Stomach smooth muscle (tissue), 2 donors: Measurements from ENCODE around the gene ATAD3B.
"Not testable (repeated sequence)": the region's sequence is repeated elsewhere in the genome, so short reads cannot be mapped to it uniquely, and the experiment has no call there.

ENCODE experiments used
- H3K27ac ChIP-seq: one replicate; pipeline ENCODE4 v1.7.0; 2013; ENCODE audit warnings: mild to moderate bottlenecking, low read length, inconsistent platforms
- H3K27me3 ChIP-seq, 2 donors: one replicate each; pipeline ENCODE4 v1.7.0; 2013; ENCODE audit warnings: low read length in 2 of 2; ENCODE audit not compliant: insufficient read depth in 2 of 2, control insufficient read depth in 1 of 2
- H3K36me3 ChIP-seq, 2 donors: one replicate each; pipeline ENCODE4 v1.7.0; 2013; ENCODE audit warnings: low read length in 2 of 2; ENCODE audit not compliant: control insufficient read depth in 2 of 2, insufficient read depth in 2 of 2
- H3K4me1 ChIP-seq: one replicate; pipeline ENCODE4 v1.7.0; 2013; ENCODE audit warnings: low read length; ENCODE audit not compliant: control insufficient read depth, insufficient read depth
- H3K4me3 ChIP-seq, 2 donors: one replicate each; pipeline ENCODE4 v1.7.0; 2013; ENCODE audit warnings: low read length in 2 of 2
- H3K9ac ChIP-seq, 2 donors: one replicate each; pipeline ENCODE4 v1.7.0; 2013; ENCODE audit warnings: low read length in 2 of 2, mild to moderate bottlenecking in 1 of 2
- H3K9me3 ChIP-seq, 2 donors: one replicate each; pipeline ENCODE4 v1.7.0; 2013; ENCODE audit warnings: low read length in 2 of 2; ENCODE audit not compliant: control insufficient read depth in 2 of 2
- donor health status: healthy.
- donor health status: Pancreatic carcinoma.

Gene ATAD3B

GRCh38 chr1:1484976-1485750 is 13.6 kb downstream of the ATAD3B start:
- not testable (repeated sequence) for H3K4me3 ChIP-seq, H3K27ac ChIP-seq, H3K9ac ChIP-seq, H3K9me3 ChIP-seq, H3K27me3 ChIP-seq, H3K4me1 ChIP-seq
- peaks cover 15 to 28% of the 10 kb centered on the region in 2 donors for H3K36me3 ChIP-seq

- peaks cover 19 to 32% of the 10 kb centered on the region in 2 donors for H3K36me3 ChIP-seq
- not testable (repeated sequence) for H3K4me3 ChIP-seq, H3K27ac ChIP-seq, H3K9ac ChIP-seq, H3K27me3 ChIP-seq, H3K9me3 ChIP-seq, H3K4me1 ChIP-seq
Observed at GRCh38 chr1:1485755-1486317, 14.3 kb downstream of the ATAD3B start.

DNA sequence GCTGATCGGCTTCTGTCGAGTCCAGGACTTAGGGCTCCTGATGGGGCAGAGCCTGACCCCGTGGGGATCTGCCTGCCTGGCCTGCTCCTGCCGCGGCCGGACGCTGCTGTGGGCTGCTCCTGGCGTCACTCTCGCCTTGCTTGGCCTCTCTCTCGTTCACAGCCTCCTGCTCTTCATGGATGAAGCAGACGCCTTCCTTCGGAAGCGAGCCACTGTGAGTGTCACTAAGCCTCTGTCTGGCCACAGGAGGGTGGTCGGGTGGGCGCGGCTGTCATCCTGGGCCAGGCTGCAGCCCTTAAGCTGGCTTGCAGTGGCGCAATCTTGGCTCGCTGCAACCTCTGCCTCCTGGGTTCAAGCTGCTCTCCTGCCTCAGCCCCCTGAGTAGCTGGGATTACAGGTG is 16.1 kb downstream of the ATAD3B start:
- Histone ChIP-seq H3K9me3 (no peaks in the 10 kb centered on the region), H3K4me3 (no peak overlapping the region), H3K27me3 (no peaks in the 10 kb centered on the region), H3K36me3 (peaks cover 29 to 39% of the 10 kb centered on the region in 2 donors), H3K4me1 (no peaks in the 10 kb centered on the region), H3K27ac (no peak overlapping the region), H3K9ac (no peak overlapping the region)

- Histone ChIP-seq H3K27ac (no peak overlapping the region), H3K9me3 (no peaks in the 10 kb centered on the region), H3K9ac (no peak overlapping the region), H3K36me3 (peaks cover 22 to 36% of the 10 kb centered on the region in 2 donors), H3K27me3 (no peaks in the 10 kb centered on the region), H3K4me3 (no peak overlapping the region), H3K4me1 (no peaks in the 10 kb centered on the region)
Observed at GRCh38 chr1:1489231-1489630, 17.7 kb downstream of the ATAD3B start.

GRCh38 chr1:1489861-1490260 is 18.3 kb downstream of the ATAD3B start:
- H3K9me3 ChIP-seq: no peaks in the 10 kb centered on the region
- no peaks in the 10 kb centered on the region for H3K4me1 ChIP-seq
- H3K27ac ChIP-seq: no peak overlapping the region
- no peaks in the 10 kb centered on the region for H3K27me3 ChIP-seq
- no peak overlapping the region for H3K4me3 ChIP-seq
- peaks cover 22 to 34% of the 10 kb centered on the region in 2 donors for H3K36me3 ChIP-seq
- no peak overlapping the region for H3K9ac ChIP-seq

DNA sequence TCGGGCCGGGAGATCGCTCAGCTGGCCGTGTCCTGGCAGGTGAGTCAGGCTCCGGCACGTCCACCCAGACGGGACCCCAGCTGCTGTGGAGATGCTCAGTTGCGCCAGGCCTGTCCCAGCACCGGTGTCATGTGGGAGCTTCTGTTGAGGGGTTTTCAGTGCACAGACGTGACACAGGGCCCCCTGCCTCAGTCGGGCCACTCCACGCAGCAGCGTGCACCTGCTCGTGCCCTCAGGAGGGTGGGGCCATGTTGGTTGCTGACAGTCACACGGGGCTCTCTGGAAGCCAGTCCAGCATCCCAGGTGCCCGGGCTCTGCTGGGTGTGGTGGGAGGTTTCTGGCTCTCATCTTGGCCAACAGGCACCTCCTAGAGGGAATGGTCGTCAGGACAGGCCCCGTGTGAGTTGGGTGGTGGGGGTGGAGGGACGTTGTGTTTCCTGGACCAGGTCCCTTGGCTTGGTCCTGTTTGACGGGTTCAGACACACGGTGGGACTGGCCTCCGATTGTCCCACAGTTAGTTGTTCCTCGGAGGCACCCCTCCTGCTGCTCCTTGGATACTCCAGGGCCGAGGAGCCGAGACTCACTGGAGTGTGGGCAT is 19.2 kb downstream of the ATAD3B start:
- H3K9ac ChIP-seq: no peak overlapping the region
- no peaks in the 10 kb centered on the region for H3K9me3 ChIP-seq
- no peak overlapping the region for H3K4me3 ChIP-seq
- peaks cover 22 to 34% of the 10 kb centered on the region in 2 donors for H3K36me3 ChIP-seq
- no peaks in the 10 kb centered on the region for H3K4me1 ChIP-seq
- H3K27me3 ChIP-seq: no peaks in the 10 kb centered on the region
- no peak overlapping the region for H3K27ac ChIP-seq

DNA sequence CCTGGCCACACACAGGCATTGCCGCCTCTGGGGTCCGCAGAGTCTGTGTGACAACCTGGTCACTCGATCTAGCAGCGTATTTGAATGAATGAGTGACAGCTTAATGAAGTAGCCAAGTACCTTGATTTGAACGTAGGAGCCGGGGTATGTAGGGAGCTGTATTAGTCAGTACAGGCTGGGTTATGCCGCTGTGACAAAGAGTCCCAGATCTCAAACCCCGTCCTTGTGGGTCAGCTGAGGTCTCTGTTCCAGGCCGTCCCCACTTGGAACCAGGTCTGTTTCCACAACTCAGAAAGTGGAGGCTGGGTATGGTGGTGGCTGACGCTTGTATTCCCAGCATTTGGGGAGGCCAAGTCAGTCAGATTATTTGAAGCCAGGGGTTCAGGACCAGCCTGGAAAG is 20.0 kb downstream of the ATAD3B start:
- Histone ChIP-seq H3K4me1 (no peaks in the 10 kb centered on the region), H3K27me3 (no peaks in the 10 kb centered on the region), H3K4me3 (no peak overlapping the region), H3K9me3 (no peaks in the 10 kb centered on the region), H3K27ac (no peak overlapping the region), H3K36me3 (peaks cover 22 to 34% of the 10 kb centered on the region in 2 donors), H3K9ac (no peak overlapping the region)

- not testable (repeated sequence) for H3K4me3 ChIP-seq, H3K9ac ChIP-seq, H3K27me3 ChIP-seq, H3K9me3 ChIP-seq, H3K4me1 ChIP-seq, H3K27ac ChIP-seq
- peaks cover 19 to 23% of the 10 kb centered on the region in 2 donors for H3K36me3 ChIP-seq
Observed at GRCh38 chr1:1494311-1494710, 22.7 kb downstream of the ATAD3B start.

DNA sequence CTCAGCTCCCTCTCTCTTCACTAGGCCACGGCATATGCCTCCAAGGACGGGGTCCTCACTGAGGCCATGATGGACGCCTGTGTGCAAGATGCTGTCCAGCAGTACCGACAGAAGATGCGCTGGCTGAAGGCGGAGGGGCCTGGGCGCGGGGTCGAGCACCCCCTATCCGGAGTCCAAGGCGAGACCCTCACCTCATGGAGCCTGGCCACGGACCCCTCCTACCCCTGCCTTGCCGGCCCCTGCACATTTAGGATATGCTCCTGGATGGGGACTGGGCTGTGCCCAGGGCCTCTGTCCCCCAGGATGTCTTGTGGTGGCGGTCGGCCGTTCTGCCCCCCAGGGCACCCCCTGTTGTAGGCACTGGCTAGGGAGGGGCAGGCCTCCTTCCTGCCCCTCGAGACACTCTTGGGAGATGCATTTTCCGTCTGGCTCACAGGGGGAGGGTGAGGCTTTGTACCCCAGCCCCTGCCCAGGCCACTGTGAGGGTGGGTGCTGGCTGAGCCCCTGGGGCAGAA is 24.0 kb downstream of the ATAD3B start:
- not testable (repeated sequence) for H3K9me3 ChIP-seq, H3K4me3 ChIP-seq, H3K9ac ChIP-seq, H3K27me3 ChIP-seq, H3K4me1 ChIP-seq, H3K27ac ChIP-seq
- H3K36me3 ChIP-seq: peaks cover 14 to 19% of the 10 kb centered on the region in 2 donors

DNA sequence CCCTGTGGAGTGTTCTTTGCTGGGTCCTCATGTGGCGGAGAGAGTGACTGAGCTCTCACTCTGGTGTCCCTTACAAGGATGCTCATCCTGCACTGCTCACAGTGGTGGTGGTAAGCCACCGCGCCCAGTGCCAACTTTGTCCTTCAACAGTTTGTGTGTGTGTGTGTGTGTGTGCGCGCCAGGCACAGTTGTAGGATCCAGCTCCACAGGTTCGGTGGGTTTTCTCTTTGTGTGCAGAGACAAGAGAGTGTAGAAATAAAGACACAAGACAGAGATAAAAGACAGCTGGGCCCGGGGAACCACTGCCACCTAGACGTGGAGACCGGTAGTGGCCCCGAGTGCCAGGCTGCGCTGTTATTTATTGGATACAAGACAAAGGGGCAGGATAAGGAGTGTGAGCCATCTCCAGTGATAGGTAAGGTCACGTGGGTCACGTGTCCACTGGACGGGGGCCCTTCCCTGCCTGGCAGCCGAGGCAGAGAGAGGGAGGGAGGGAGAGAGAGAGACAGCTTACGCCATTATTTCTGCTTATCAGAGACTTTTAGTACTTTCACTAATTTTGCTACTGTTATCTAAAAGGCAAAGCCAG is 33.3 kb downstream of the ATAD3B start:
- H3K9ac ChIP-seq, H3K36me3 ChIP-seq, H3K4me1 ChIP-seq, H3K27me3 ChIP-seq, H3K27ac ChIP-seq, H3K4me3 ChIP-seq, H3K9me3 ChIP-seq: not testable (repeated sequence)
